GM19372 (cell line): ENCODE measurements around the gene ALS2CL.
"Not testable (repeated sequence)": the region's sequence is repeated elsewhere in the genome, so short reads cannot be mapped to it uniquely, and the experiment has no call there.

Source experiments
- ATAC-seq: cut with Tn5 transposase; IDR thresholded peaks from one replicate; pipeline ENCODE4 v1.9.1; 2021; ENCODE audit warnings: mild to moderate bottlenecking, low read depth, moderate library complexity; ENCODE audit not compliant: unreplicated experiment

Gene ALS2CL

DNA sequence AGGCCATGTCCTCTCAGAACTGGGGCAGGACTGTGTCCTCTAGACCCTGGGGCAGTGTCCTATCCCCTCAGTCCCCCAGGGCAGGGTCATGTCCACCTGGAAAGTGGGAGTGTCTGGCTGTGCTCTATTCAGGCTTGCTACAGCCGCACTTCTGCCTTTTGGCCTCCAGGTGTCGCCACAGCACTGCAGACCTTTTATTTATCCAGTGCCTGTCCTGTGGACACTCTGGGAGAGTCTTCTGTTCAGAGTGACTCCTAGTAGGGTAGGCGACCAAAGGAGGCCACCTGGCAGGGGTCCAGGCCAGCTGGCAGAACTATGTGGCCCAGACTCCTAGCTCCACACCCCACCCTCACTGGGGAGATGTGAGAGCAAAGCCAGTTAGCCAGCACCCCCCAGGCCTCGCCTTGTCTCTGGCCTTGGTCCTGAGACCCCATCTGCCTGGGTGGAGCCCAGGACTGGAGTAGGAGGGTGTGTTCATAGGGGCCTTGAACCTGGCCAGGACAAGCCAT lies 11.6 kb upstream of the ALS2CL start:
- peak; percentile 54 for ATAC-seq

DNA sequence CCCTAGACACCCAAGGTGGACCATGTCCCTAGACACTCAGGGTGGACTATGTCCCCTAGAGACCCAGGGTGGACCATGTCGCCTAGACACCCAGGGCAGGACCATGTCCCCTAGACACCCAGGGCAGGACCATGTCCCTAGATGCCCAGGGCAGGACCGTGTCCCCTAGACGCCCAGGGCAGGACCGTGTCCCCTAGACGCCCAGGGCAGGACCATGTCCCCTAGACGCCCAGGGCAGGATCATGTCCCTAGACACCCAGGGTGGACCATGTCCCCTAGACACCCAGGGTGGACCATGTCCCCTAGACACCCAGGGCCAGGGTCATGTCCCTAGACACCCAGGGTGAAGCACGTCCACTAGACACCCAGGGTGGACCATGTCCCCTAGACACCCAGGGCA lies 10.9 kb upstream of the ALS2CL start:
- ATAC-seq = not testable (repeated sequence)

DNA sequence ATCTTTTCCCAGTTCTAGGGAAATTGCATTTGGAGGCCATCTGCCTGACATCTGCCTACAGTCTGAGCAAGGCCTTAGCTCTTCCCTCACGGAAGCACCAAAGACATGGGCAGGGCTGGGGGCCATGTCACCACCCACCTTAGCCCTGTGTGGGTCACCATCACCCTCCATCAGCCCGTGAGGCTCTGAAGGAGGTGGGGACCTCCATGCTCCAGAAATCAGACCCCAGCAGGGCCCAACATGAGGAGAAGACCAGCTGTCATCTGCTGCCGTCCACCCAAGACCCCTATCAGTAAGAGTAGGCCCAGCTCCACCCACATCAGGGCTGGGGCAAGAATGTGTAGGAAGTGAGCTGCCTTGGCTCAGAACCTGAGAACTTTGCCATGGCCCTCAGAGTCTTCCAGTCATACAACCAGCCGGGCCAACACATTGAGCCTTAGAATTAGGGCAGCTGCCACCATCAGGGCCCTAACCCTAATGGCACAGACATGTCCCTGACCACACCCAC lies 9.6 kb upstream of the ALS2CL start:
- ATAC-seq = no peak

DNA sequence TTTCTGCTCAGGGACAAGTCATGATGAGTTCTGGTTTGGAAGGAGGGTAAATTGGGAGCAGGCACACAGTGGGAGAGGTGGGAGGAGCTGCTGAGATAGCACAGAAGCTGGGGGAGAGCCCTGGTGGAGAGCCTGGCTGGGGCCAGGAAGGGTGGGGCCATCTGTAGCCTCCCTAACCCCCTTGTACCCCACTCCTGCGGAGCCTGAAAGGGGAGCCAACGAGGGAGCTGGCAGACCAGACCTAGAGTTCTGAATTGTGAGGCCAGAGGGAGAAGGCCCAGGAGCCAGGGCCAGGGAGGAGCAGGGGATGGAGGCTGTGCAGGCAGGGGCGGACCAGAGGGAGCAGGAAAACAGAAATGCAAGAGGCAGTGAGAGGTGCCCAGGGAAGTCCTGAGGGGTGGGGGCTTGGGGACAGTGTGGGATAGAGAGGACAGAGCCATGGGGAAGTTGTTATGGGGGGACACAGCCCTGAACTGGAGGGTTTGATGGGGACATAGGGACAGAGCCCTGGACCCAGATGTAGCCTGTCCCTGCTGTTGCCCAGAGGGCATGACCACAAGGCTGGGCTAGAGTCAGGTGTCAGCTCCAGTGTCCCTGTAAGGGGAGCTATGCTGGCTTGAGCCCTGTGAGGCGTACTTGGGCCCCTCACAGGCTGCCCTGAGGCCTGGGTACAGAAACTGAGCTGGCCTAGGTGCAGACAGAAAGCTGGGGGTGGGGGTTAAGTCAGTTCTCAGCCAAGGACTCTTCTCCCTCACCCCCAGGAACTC lies 8.9 kb upstream of the ALS2CL start:
- no peak for ATAC-seq

DNA sequence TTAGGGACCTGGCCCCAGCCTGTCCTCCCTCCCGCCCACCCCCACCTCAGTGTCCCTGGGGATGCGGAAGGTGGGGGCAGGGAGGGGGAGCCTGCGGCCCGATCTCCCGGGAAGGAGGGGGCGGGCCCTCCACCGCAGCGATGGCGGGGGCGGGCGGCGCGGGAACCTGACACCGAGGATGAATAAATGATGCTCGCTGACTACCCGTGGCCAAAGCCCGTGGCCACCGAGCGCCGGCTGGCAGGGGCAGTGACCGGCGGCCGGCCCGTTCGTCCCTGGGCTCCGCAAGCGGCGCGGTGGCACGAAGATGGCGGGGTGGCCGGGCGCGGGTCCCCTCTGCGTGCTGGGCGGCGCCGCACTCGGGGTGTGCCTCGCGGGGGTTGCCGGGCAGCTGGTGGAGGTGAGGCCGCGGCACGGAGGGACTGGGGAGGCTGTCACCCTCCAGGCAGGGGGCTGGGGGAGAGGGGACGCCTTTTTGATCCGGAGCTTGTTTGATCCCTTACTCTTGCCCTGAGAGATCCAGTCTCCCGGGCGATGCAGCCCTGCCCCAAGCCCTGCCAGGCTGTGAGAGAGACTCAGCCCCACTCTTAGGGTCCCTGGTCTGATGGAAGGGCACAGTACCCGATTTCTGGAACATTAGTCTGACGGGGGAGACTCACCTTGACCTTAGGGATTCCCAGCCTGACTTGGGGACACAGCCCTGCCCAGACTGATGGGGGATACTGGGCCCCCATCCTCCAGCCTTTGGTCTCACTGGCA lies 7.9 kb upstream of the ALS2CL start, which contains the start of gene TMIE:
TMIE (plus strand) TSS at position 212 of the 759 bp plus-strand sequence; CDS start at position 308, 96 bp downstream.
- no peak for ATAC-seq

DNA sequence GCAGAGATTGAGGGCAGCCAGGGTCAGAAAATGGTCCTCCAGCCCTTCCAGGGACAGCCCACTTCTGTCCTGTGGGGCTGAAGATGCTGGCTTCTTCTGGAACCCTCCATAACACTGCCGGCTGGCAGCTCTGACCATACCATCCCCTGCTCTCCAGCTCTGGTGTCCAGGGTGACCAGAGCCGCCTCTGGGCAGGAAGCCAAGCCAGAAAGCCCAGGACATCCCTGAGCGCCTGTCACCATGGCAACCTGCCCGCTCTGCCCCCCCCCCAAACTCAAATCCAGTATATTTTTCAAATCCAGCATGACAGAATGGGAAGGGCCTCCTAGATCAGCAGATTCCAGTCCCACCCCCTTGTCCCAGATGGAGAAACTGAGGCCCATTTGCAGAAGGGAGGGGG lies 7.3 kb upstream of the ALS2CL start:
- ATAC-seq = no peak

DNA sequence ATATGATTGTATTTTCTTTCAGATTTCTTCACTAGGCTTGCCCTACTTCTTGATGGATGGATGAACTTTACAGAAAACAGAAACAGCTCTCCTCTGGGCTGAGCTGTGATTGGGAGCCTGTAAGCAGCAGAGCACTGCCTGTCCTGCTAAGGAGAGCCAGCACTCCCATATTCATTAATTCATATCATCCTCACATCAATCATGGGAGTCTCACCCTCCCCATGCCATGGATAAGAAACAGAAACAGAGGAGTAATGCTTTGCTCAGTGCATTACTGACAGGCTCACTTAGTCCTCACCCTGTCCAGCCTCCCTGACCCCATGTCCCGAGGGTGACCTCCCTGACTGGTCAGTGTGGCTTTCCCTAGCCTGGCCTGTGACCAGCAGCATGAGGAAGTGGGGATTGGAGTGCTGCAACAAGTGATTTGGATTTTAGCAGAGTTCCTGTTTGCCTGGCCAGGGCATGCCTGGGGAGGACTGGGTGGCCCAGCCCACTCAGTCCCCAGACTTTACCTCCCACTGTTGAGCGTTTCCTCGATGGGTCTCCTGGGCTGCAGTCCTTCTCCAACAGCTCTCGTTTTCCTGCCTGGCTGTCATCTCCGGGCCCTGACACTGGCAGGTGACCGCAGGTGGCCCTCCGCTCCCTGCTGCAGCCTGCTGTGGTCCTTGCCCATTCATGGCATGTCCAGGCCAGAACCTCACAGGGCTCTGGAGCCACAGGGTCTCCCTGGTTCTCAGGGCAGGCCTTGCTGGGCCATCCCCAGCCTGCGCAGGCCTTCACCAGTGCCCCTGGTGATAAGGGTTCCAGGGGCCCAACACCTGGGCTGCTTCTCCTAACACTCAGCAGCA lies 6.4 kb upstream of the ALS2CL start:
- no peak for ATAC-seq

DNA sequence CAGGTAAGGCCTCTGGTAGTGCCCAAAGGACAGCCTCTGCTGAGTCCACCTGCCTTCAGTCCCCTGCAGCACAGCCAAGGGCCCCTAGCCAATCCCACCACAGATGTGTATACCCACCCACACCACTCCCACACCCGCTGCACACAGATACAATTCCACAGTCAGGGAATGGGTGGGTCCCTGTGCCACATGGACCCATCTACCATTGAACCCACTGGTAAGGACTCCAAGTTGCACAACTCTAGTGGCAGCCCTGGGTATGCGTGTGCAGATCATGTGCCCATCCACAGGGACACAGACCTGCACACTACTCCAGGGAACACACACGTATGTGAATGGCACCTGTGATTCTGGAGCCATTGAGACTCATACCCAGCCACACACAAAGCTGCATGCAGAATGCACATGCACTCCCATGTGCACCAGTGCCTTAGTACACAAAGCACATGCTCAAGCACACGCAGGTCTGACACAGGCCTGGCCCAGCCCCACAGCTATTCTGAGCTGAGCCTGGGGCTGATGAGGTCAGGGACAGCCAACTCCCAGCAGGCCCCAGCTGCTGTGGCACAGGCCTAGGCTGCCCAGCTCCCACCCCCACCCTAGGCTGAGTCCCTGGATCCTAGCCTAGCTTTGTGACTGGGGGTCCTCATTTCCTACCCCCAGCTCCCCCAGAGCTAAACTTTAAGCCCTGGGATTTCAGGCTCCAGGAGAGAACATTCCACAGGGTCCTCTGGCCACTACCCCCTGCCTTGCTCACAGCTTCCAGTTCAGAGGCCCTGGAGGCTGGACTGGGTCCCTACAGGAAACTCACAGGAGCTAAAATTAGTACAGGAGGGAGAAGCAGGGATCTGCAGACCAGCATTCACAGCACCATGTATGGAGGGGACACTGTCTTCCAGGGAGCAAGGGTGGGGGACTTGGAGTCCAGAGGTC lies 2.7 kb upstream of the ALS2CL start:
- ATAC-seq = no peak

DNA sequence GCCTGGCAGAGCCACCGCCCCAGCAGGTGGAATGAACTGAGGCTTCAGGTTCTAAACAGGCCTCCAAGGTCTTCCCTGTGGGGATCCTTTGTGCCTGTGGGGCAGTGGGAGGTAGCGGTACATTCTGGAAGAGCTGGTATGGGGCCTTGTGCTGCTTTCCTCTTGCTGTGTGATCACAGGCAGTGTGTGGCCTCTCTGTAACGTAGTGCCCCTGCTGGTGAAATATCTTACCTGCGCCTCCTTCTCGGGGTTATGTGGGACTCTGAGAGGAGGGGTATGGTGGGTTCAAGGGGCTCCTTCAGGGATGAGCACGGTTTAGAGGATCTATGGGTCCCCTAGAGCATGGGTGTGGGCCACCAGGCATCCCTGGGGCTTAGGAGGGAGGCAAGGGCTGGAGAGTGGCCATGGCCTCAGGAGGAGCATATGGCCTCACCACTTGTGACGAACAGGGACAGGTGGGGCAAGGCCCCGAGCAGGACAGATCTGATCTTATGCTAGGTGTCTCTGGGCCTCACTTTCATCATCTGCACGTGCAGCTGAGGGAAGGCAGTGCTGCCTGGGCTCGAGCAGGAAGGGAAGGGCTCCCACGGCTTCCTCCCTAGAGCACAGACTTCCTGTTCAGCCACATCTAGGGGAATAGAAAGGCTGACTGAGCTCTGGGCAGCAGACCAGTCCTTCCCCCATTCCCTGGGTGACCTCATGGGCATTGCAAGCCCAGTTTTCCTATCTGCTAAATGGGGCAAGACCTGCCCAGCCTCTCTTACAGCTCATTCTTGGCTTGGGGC lies 1.9 kb upstream of the ALS2CL start:
- ATAC-seq = no peak

DNA sequence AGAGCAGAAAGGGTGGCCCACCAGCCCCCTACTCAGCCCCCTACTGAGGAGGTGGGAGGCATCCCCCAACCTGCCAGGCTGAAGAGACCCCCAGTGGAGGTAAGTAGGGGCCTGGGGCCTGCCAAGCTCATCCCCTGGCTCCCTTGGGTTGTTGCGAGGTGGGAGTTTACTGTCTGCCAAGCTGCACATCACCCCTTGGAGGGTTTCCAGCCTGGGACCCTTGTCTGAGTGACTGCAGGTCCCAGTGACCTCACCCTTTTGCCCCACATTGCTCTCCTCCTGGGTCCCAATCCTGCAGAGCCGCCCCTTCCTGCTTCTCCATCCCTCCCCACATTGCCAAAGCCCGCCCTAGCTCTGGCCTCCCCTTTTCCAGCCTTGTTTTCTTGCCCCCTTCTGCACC lies 1.0 kb upstream of the ALS2CL start:
- ATAC-seq = no peak

DNA sequence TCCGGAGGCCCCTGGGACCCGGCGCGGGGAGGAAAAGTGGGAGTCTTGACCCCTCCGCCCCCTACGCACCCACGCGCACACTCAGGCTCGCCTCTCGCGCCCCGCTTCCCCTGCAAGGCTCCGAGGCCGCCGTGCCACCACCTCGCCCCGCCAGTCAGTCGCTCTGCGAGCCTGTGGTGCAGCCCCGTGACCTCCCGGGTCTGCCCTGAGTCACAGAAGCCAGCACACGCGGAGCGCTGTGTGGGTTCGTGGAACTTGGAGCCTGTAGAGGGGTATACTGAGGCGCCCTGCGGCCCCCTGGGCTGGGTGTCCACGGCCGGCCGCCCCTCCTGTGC lies 380 bp upstream of the ALS2CL start:
- ATAC-seq = no peak

DNA sequence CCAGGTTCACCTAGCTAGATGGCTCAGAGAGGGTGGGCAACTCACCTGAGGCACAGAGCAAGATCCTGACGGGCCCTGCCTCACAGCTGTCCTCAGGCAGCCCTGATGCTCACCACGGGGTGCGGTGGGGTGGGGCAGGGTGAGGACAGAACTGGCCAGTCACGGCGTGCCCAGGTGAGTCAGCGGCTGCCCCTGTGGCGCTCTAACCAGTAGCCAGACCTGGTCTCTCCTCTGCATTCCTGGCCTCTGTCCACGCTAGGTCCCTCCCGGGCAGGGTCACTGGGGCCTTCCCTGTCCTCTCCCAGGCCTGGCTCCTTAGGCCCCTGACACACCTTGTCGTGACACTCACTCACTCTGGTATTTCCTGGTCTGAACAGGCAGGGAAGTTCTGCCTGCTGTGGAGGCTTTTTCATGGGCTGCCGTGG lies 901 bp downstream of the ALS2CL start:
- ATAC-seq = no peak

DNA sequence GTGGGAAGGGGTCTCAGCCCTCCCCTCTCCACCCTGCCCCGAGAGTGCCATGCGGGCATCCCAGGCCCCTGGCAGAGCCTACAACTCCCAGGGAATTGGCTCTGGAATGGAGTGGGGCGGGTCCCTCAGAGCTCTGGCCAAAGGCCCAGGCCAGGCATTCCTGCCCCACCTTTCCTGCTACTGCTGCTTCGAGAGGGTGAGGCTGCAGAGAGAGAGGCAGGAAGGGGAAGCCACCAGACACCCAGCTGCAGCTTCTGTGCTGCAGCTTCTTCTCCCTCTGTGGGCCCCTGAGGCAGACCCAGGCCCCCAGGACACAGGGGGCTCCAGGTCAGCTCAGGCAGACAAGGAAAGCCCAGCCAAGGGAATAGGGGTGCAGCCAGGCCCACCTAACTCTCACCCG lies 2.7 kb downstream of the ALS2CL start:
- no peak for ATAC-seq

DNA sequence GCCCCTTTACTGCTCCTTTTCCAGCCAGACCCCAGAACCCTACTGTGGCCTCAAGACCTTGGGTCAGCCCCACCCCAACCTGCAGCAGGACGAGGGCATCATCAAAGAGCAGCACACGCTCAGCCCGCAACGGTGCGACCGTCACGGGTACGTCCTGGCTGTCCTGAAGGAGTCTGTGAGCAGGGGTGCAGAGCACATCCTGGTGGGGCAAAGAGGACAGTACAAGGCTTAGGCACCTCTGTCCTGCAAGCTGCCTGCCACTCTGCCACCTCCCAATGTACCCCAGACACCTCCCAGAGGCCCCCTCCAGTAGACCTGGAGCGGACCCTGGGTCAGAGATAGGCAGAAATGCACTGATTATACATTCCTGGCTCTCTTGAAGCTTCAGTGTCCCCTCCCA lies 8.0 kb downstream of the ALS2CL start:
- no peak for ATAC-seq

DNA sequence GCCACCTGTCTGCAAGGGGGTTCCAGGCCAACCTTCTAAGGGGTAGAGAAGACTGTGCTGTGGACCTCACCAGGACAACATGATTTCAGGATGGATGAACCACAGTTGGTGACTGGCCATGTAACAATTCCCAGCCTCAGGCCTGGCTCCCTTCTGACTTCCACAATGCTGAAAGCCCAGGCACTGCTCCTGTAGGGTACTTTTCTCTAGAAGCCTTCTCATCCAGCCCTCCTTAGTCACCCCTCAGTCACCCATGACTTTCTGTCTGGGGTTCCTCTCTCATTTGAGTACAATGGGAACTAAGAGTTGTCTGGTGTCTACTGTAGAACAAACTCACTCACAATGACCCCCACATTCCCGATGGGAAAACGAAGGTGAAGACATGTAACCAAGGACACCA lies 8.6 kb downstream of the ALS2CL start:
- ATAC-seq = no peak

DNA sequence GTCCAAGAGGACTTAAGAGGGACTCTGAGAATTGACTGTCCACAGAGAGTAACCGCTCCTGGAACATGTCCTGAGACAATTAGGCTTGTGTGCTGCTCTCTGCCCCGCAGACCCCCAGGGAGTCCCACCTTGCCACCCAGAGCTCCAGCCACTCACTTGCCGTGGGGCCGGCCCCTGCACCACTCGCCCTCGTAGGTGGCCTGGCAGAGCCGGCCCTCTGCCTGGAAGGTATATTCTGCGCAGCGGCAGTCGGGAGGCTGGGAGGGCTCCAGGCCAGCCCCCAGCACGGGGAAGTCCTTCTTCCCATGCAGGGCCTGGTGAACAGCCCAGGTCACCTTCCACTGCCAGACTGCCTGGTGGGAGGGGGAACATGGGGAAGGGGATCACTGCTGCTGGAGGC lies 10.5 kb downstream of the ALS2CL start:
- ATAC-seq = no peak

DNA sequence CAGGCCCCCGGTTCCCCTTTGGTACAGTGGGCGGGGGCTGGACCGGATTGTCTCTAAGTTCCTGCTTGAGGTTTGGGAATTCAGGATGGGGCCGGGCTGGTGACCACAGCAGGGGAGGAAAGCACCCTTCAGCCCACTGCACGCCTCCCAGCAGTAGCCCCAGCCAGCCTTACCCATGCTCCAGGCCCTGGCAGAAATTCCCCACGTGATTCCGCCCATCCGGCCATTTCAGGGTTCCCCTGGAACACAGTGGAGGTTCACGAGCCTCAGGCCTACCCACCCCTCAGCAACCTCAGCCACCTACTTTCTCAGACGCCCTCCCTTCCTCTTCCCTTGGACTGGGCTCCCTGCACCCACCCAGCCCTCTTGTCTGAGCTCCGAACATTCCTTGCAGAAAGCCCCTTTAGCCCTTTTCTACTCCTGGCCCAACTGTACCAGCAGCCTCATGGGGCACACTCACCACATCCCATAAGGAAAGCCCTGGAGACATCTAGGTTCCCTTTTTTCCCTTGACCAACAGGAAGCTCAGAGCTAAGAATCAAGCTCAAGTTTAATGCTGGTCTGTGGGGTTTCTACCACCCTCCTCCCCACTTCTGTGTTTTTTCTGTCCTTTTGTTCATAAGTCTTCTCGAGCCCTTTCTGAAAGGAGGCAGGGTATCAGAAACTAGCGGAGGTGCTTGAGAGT lies 11.5 kb downstream of the ALS2CL start:
- ATAC-seq = no peak

DNA sequence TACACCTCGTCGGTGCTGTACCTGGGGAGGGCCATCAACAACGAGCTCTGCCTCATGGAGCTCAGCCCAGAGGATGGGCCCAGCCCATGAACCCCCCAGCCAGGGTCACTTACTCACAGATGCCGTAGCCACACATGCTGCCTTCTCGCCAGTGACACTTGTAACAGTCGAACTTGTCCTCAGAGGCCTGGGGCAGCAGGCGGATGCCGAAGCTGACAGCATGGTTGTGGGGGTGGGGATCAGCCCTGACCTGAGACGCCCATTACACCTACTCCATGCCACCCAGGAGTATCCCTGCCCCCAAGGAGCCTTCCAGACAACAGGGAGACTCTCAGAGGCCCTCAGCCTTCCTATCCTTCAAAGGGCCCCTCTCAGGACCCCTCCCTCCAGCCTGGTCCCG lies 12.1 kb downstream of the ALS2CL start:
- no peak for ATAC-seq
